Naive thymus-derived CD4-positive, alpha-beta T cell (primary cell): ENCODE measurements around the gene BICD1. TPM values are rescaled to one million over a fixed set of nuclear protein-coding genes. Genes with fewer than 3 reads are reported as not detected.

Source experiments
- ATAC-seq: fragments of 150-1000 bp; cut with Tn5 transposase; 2 replicates; pipeline ENCODE4 v1.10.0; 2021; ENCODE audit warnings: mild to moderate bottlenecking, moderate library complexity
- CTCF ChIA-PET: fragments of 350-600 bp; sonication (Branson Sonifier 250); formaldehyde crosslinking; loops from one replicate; lab custom pipeline; 2021; ENCODE audit warnings: antibody characterized with exemption; lab: Charles Lee
- POLR2A ChIA-PET: fragments of 350-600 bp; sonication (Branson Sonifier 250); formaldehyde crosslinking; loops from one replicate; lab custom pipeline; 2021; ENCODE audit warnings: antibody characterized with exemption, inconsistent platforms; lab: Charles Lee
- DNase-seq, 9 donors: peaks; one replicate each; pipeline versions ENCODE4 v3.0.0 to v3.0.0-alpha.2; 2020 to 2022; ENCODE audit warnings: mixed read lengths in 1 of 9
- H3K27ac ChIP-seq: one replicate; pipeline ENCODE4 v1.7.0; 2013; ENCODE audit warnings: mild to moderate bottlenecking, low read depth, low read length, moderate library complexity
- H3K27me3 ChIP-seq, 2 donors: one replicate each; pipeline ENCODE4 v1.7.0; 2013; ENCODE audit warnings: low read length in 2 of 2, mild to moderate bottlenecking in 2 of 2, moderate library complexity in 2 of 2; ENCODE audit not compliant: control insufficient read depth in 2 of 2, insufficient read depth in 2 of 2
- H3K36me3 ChIP-seq, 3 experiments: 1 replicate in 2 of 3; 2 replicates in 1 of 3; pipeline ENCODE4 v1.7.0; 2013; ENCODE audit warnings: low read length in 3 of 3, mild to moderate bottlenecking in 3 of 3, moderate library complexity in 1 of 3; ENCODE audit not compliant: insufficient read depth in 3 of 3, control insufficient read depth in 2 of 3
- H3K4me1 ChIP-seq, 2 donors: one replicate each; pipeline ENCODE4 v1.7.0; 2013; ENCODE audit warnings: low read length in 2 of 2, mild to moderate bottlenecking in 2 of 2, moderate library complexity in 1 of 2; ENCODE audit not compliant: control insufficient read depth in 2 of 2, insufficient read depth in 2 of 2
- H3K4me3 ChIP-seq: 2 replicates; pipeline ENCODE4 v1.7.0; 2013; ENCODE audit warnings: mild to moderate bottlenecking, low read length
- H3K9me3 ChIP-seq, 3 experiments: 1 replicate in 2 of 3; 2 replicates in 1 of 3; pipeline ENCODE4 v1.7.0; 2013; ENCODE audit warnings: low read length in 3 of 3; ENCODE audit not compliant: control insufficient read depth in 2 of 3
- H3K27ac Mint-ChIP-seq, 9 donors: one replicate each; pipeline ENCODE4 v1.8.0; 2020 to 2022; ENCODE audit warnings: mixed read lengths in 9 of 9, mild to moderate bottlenecking in 8 of 9, moderate library complexity in 5 of 9, inconsistent platforms in 2 of 9
- H3K27me3 Mint-ChIP-seq, 5 donors: one replicate each; pipeline ENCODE4 v1.8.0; 2021 to 2022; ENCODE audit warnings: mixed read lengths in 5 of 5, mild to moderate bottlenecking in 1 of 5
- H3K36me3 Mint-ChIP-seq, 5 donors: one replicate each; pipeline ENCODE4 v1.8.0; 2020 to 2022; ENCODE audit warnings: mixed read lengths in 5 of 5, mild to moderate bottlenecking in 3 of 5, inconsistent platforms in 1 of 5
- H3K4me1 Mint-ChIP-seq, 7 donors: one replicate each; pipeline ENCODE4 v1.8.0; 2020 to 2022; ENCODE audit warnings: mixed read lengths in 7 of 7, mild to moderate bottlenecking in 3 of 7, inconsistent platforms in 1 of 7
- H3K4me3 Mint-ChIP-seq, 10 donors: one replicate each; pipeline ENCODE4 v1.8.0; 2020 to 2022; ENCODE audit warnings: mild to moderate bottlenecking in 10 of 10, mixed read lengths in 10 of 10, moderate library complexity in 6 of 10, inconsistent platforms in 2 of 10
- H3K9me3 Mint-ChIP-seq, 11 donors: one replicate each; pipeline ENCODE4 v1.8.0; 2020 to 2022; ENCODE audit warnings: mixed read lengths in 11 of 11, mild to moderate bottlenecking in 4 of 11, inconsistent platforms in 1 of 11, moderate library complexity in 1 of 11
- intact Hi-C, 2 donors: fragments of 100-400 bp; cut with micrococcal nuclease; formaldehyde crosslinking; loops; one replicate each; pipeline ENCODE4 v1.15.1; 2023
- polyA plus RNA-seq, 2 donors: library from polyadenylated mRNA; unstranded; fragments of 300-500 nt; fragmentation: Illumina TruSeq; gene quantifications; one replicate each; pipeline ENCODE4 v1.2.3, GENCODE V29; 2021
- total RNA-seq, 6 experiments: library from RNA in 5 of 6; stranded (reverse) in 5 of 6; gene quantifications; 1 replicate in 5 of 6; 2 replicates in 1 of 6; pipeline ENCODE4 v1.2.3 and lab custom pipeline; 2021 to 2026

The BICD1 gene
- total and polyA plus RNA-seq, 7 experiments from 2014 or later = 6.3 to 25.1 (median 17.4) TPM

- H3K27me3 Mint-ChIP-seq = peaks cover 31 to 51% (median 41%) of the 10 kb centered on the region in 5 donors
Observed at GRCh38 chr12:32400866-32401265, 294.2 kb downstream of the BICD1 start.

GRCh38 chr12:32402170-32402569 is 295.5 kb downstream of the BICD1 start:
- H3K4me3 ChIP-seq = no peak overlapping the region
- intact Hi-C loops = no loop called here
- CTCF ChIA-PET = no interaction called here
- DNase-seq (no peak), ATAC-seq (no peak)
- POLR2A ChIA-PET = no interaction called here
- no peak overlapping the region for H3K27ac ChIP-seq
- peaks cover 0 to 8% of the 10 kb centered on the region in 2 donors for H3K27me3 ChIP-seq
- H3K4me1 ChIP-seq = peaks cover 0 to 5% of the 10 kb centered on the region in 2 donors
- H3K36me3 Mint-ChIP-seq = no peaks in the 10 kb centered on the region
- no peak overlapping the region for H3K27ac Mint-ChIP-seq
- H3K36me3 ChIP-seq = no peaks in the 10 kb centered on the region
- H3K4me1 Mint-ChIP-seq = peaks cover 3 to 13% (median 9%) of the 10 kb centered on the region in 7 donors
- H3K27me3 Mint-ChIP-seq = peaks cover 32 to 46% (median 41%) of the 10 kb centered on the region in 5 donors
- no peaks in the 10 kb centered on the region for H3K9me3 ChIP-seq
- no peak overlapping the region for H3K4me3 Mint-ChIP-seq
- H3K9me3 Mint-ChIP-seq = peaks cover 0 to 2% (median 0%) of the 10 kb centered on the region in 11 donors

More at GRCh38 chr12:32400866-32401265, 294.2 kb downstream of the BICD1 start:
- POLR2A ChIA-PET = no interaction called here
- no peaks in the 10 kb centered on the region for H3K36me3 Mint-ChIP-seq
- peaks cover 3 to 13% (median 9%) of the 10 kb centered on the region in 7 donors for H3K4me1 Mint-ChIP-seq
- Histone ChIP-seq H3K27ac (no peak overlapping the region), H3K9me3 (no peaks in the 10 kb centered on the region), H3K4me1 (peaks cover 0 to 5% of the 10 kb centered on the region in 2 donors), H3K27me3 (peaks cover 0 to 8% of the 10 kb centered on the region in 2 donors), H3K36me3 (no peaks in the 10 kb centered on the region), H3K4me3 (no peak overlapping the region)
- CTCF ChIA-PET = no interaction called here
- intact Hi-C loops = no loop called here
- no peak for DNase-seq
- H3K4me3 Mint-ChIP-seq = peak overlapping the region in 5 of 10 donors; percentile 74 to 95 (median 85)
- peaks cover 0 to 2% (median 0%) of the 10 kb centered on the region in 11 donors for H3K9me3 Mint-ChIP-seq
- ATAC-seq = no peak
- no peak overlapping the region for H3K27ac Mint-ChIP-seq

- CTCF ChIA-PET = interaction anchor here (0.7 kb wide), 1 partner anchor 173 kb away, joined by 4 read pairs; no protein-coding TSS in a partner anchor
- Histone ChIP-seq H3K4me1 (peaks cover 0 to 5% of the 10 kb centered on the region in 2 donors), H3K27me3 (peaks cover 0 to 8% of the 10 kb centered on the region in 2 donors), H3K9me3 (no peaks in the 10 kb centered on the region), H3K4me3 (no peak overlapping the region), H3K27ac (no peak overlapping the region), H3K36me3 (no peaks in the 10 kb centered on the region)
- no peaks in the 10 kb centered on the region for H3K36me3 Mint-ChIP-seq
- intact Hi-C loops = no loop called here
- H3K27ac Mint-ChIP-seq = no peak overlapping the region
- POLR2A ChIA-PET = no interaction called here
- DNase-seq (no peak), ATAC-seq (no peak)
- no peak overlapping the region for H3K4me3 Mint-ChIP-seq
- peaks cover 31 to 41% (median 40%) of the 10 kb centered on the region in 5 donors for H3K27me3 Mint-ChIP-seq
- peaks cover 0 to 2% (median 0%) of the 10 kb centered on the region in 11 donors for H3K9me3 Mint-ChIP-seq
- peaks cover 3 to 13% (median 9%) of the 10 kb centered on the region in 7 donors for H3K4me1 Mint-ChIP-seq
Observed at GRCh38 chr12:32402946-32403345, 296.3 kb downstream of the BICD1 start.

- peaks cover 0 to under 1% (median 0%) of the 10 kb centered on the region in 11 donors for H3K9me3 Mint-ChIP-seq
- H3K36me3 Mint-ChIP-seq = no peaks in the 10 kb centered on the region
- ATAC-seq (no peak), DNase-seq (no peak)
- Histone ChIP-seq H3K27me3 (no peaks in the 10 kb centered on the region), H3K4me1 (no peaks in the 10 kb centered on the region), H3K36me3 (no peaks in the 10 kb centered on the region), H3K27ac (no peak overlapping the region), H3K4me3 (no peak overlapping the region), H3K9me3 (no peaks in the 10 kb centered on the region)
- peaks cover 0 to 1% (median 0%) of the 10 kb centered on the region in 7 donors for H3K4me1 Mint-ChIP-seq
- ChIA-PET CTCF (no interaction called here), POLR2A (no interaction called here)
- H3K4me3 Mint-ChIP-seq = no peak overlapping the region
- H3K27ac Mint-ChIP-seq = no peak overlapping the region
- peaks cover 9 to 30% (median 28%) of the 10 kb centered on the region in 5 donors for H3K27me3 Mint-ChIP-seq
- intact Hi-C loops = no loop called here
Observed at GRCh38 chr12:32407795-32408194, 301.1 kb downstream of the BICD1 start.

GRCh38 chr12:32413412-32413811 is 306.8 kb downstream of the BICD1 start:
- H3K4me1 Mint-ChIP-seq = peaks cover 0 to 1% (median 0%) of the 10 kb centered on the region in 7 donors
- no peaks in the 10 kb centered on the region for H3K4me1 ChIP-seq
- ChIA-PET POLR2A (no interaction called here), CTCF (no interaction called here)
- H3K36me3 ChIP-seq = no peaks in the 10 kb centered on the region
- intact Hi-C loops = no loop called here
- H3K9me3 ChIP-seq = no peaks in the 10 kb centered on the region
- H3K9me3 Mint-ChIP-seq = no peaks in the 10 kb centered on the region
- H3K4me3 Mint-ChIP-seq = no peak overlapping the region
- ATAC-seq (no peak), DNase-seq (no peak)
- H3K27me3 Mint-ChIP-seq = peaks cover 0 to 31% (median 20%) of the 10 kb centered on the region in 5 donors
- H3K36me3 Mint-ChIP-seq = no peaks in the 10 kb centered on the region
- no peak overlapping the region for H3K27ac Mint-ChIP-seq
- H3K27me3 ChIP-seq = no peaks in the 10 kb centered on the region
- H3K4me3 ChIP-seq = no peak overlapping the region
- no peak overlapping the region for H3K27ac ChIP-seq

- H3K4me1 ChIP-seq = no peaks in the 10 kb centered on the region
- ChIA-PET POLR2A (no interaction called here), CTCF (no interaction called here)
- no peaks in the 10 kb centered on the region for H3K36me3 Mint-ChIP-seq
- DNase-seq (no peak), ATAC-seq (no peak)
- no peak overlapping the region for H3K4me3 ChIP-seq
- no peak overlapping the region for H3K27ac Mint-ChIP-seq
- H3K4me1 Mint-ChIP-seq = no peaks in the 10 kb centered on the region
- H3K27me3 ChIP-seq = no peaks in the 10 kb centered on the region
- peaks cover 0 to 23% (median 10%) of the 10 kb centered on the region in 5 donors for H3K27me3 Mint-ChIP-seq
- intact Hi-C loops = no loop called here
- H3K9me3 ChIP-seq = no peaks in the 10 kb centered on the region
- no peaks in the 10 kb centered on the region for H3K9me3 Mint-ChIP-seq
- H3K36me3 ChIP-seq = no peaks in the 10 kb centered on the region
- H3K27ac ChIP-seq = no peak overlapping the region
- no peak overlapping the region for H3K4me3 Mint-ChIP-seq
Observed at GRCh38 chr12:32418221-32418620, 311.6 kb downstream of the BICD1 start.

GRCh38 chr12:32418903-32419519 is 312.4 kb downstream of the BICD1 start:
- Mint-ChIP-seq H3K27ac (no peak overlapping the region), H3K4me3 (no peak overlapping the region), H3K36me3 (no peaks in the 10 kb centered on the region), H3K9me3 (no peaks in the 10 kb centered on the region), H3K4me1 (no peaks in the 10 kb centered on the region), H3K27me3 (peaks cover 0 to 23% (median 10%) of the 10 kb centered on the region in 5 donors)
- ChIA-PET CTCF (no interaction called here), POLR2A (no interaction called here)
- intact Hi-C loops = no loop called here
- Histone ChIP-seq H3K27me3 (no peaks in the 10 kb centered on the region), H3K4me1 (no peaks in the 10 kb centered on the region), H3K36me3 (no peaks in the 10 kb centered on the region), H3K9me3 (no peaks in the 10 kb centered on the region), H3K27ac (no peak overlapping the region), H3K4me3 (no peak overlapping the region)
- no peak for ATAC-seq
- no peak for DNase-seq
